ENCODE results near the gene BUD13.

GRCh38 chr11:116792144-116792868 lies 19.5 kb upstream of the BUD13 start:
- no peak for TF ChIP-seq NFIC (IDR thresholded peaks at IDR 0.05; ENCODE audit: borderline replicate concordance)
- TF ChIP-seq CTCF (IDR thresholded peaks at IDR 0.05), result no peak
- no peak for TF ChIP-seq RXRA (IDR thresholded peaks at IDR 0.05; ENCODE audit: borderline replicate concordance, low read depth)
- no peak for TF ChIP-seq SMC3 (IDR thresholded peaks at IDR 0.05; ENCODE audit: low read depth, low read length)
- TF ChIP-seq REST (IDR thresholded peaks at IDR 0.05; ENCODE audit: low read depth, low read length), result no peak
- no peak for TF ChIP-seq SIN3A (IDR thresholded peaks at IDR 0.05; ENCODE audit: borderline replicate concordance, low read depth, low read length)
- no peak for TF ChIP-seq EZH2phosphoT487 (IDR thresholded peaks at IDR 0.05; ENCODE audit: borderline replicate concordance, low read depth)
- no peak for TF ChIP-seq EP300 (IDR thresholded peaks at IDR 0.05; ENCODE audit: borderline replicate concordance in 1 of 2, low read depth in 1 of 2, low read length in 1 of 2)
- TF ChIP-seq TAF1 (IDR thresholded peaks at IDR 0.05; ENCODE audit: borderline replicate concordance, low read depth, low read length), result no peak
- TF ChIP-seq USF2 (IDR thresholded peaks at IDR 0.05; ENCODE audit: borderline replicate concordance, low read depth, low read length), result no peak

All from SK-N-SH (cell line).